ENCODE measurements around the gene GABRB1. TPM values are rescaled to one million over a fixed set of nuclear protein-coding genes. Genes with fewer than 3 reads are reported as not detected.

GABRB1 gene
- not detected in 2 replicates for polyA plus RNA-seq (2014; cell fraction: cytosol; rRNA removed)
- not detected in 2 replicates for polyA plus RNA-seq (2014; cell fraction: nucleus; rRNA removed)

- DNase-seq (ENCODE audit: low spot score) = peak; percentile 32
Measured at GRCh38 chr4:47031011-47031678, at the start of gene GABRB1. Gene GABRB1 (plus strand): TSS chr4:47031567.

DNA sequence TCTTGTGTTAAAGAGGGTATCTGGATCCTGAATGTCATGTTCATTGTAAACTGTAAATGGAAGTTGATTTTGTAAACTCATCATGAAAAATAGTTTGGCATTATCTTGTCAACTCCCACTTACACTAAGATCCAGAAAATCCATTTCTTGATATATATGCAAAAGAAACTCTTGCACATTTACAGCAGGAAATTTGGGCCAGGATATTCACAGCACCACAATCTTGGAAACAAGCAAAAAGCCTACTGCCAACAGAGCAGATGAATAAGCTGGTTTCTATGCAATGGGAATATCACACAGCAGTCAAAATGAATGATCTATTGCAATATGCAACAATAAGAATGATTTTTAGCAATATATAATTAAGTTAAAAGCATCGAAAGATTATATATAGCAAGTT lies 46.6 kb upstream of the GABRB1 start:
- DNase-seq (ENCODE audit: low spot score) = no peak

DNA sequence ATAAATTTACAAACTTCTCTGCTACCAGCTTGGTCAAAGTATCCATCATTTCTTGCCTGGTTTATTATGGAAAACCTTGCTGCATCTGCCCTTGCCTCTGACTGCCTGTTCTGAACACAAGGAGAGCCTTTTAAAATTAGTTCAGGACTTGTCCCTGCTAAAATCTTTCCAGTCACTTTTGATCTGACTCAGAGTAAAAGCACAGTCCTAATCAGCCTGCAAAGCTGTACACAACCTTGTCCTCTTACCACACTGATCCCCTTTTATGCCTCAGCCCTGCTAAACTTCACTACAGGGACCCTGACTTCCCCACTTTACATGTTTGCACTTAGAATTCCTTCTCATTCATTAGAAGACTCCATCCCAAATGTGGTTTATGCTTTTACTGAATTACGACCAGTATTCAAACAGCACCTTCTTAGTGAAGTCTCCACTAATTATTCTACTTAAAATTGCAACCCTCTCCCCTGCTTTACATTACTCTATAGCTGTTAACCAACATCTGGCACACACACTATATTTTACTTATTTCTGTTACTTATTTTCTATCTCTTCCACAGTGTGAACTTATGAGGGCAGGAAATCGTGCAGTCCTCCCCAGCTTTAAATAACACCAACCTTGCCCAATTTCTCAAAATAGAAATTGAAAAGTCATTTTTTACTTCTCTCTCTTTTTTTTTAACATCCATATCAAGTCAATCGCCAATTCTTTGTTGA lies 44.3 kb upstream of the GABRB1 start:
- DNase-seq (ENCODE audit: low spot score) = no peak

DNA sequence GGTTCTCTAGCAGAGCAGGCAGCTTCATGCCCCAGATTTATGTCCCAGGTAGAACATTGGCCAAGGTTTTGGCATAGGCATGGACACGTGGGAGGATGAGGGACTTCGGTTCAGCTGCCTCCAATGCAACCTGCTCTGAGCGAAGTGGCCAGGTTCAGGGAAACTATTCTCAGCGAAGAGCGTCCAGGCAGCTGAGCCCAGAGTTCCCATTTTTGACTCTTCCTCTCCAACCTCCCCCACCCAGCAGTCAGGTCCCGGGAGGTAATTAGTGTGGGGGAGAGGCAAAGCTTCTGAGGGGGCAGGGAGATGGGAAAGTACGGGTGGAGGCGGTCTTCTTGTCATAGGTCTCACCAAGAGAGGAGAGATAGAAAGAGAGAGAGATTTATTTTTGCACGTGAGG lies 39.0 kb upstream of the GABRB1 start:
- DNase-seq (ENCODE audit: low spot score) = no peak

- DNase-seq (ENCODE audit: low spot score) = no peak
Measured at GRCh38 chr4:46993075-46994006, 38.0 kb upstream of the GABRB1 start, which contains the start of gene GABRA4. Gene GABRA4 (minus strand): TSS chr4:46993581. CDS start chr4:46993424, 157 bp downstream.

- no peak for DNase-seq (ENCODE audit: low spot score)
Measured at GRCh38 chr4:46994007-46994405, 37.4 kb upstream of the GABRB1 start.

DNA sequence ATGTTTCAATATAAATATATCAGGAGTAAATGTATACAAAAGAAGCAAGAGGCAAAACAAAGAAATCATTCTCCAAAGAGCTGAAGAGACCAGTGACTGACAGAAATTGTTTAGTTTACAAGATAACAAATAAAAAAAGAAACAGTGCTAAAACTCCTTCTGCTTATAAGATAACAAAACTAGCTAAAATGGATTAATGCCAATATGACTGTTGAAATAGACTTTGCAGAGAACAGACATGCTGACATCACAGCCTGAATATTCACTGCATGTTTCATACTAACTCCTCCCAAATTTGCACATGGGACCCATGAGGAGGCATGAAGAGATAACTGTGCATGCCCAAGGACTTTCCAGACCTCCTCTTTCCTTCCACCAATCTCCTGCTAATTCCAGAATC lies 31.8 kb upstream of the GABRB1 start:
- DNase-seq (ENCODE audit: low spot score) = no peak

DNA sequence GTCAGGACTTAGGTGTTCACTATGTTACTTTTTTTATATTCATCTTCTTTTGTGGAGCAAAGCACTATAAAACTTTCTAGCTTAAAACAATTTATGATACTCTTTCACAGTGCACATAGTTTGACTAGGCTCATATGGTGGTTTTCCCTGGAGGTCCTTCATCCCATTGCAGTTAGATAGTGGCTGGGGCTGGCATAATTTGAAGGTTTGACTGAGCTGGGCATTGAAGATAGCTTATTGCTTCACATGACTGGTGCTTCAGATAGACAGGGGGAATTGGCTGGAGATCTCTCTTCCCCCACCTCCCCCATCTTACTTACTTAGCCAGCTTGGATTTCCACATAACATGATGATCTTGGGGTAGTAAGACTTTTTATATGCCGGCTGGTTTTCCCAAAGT lies 31.0 kb upstream of the GABRB1 start:
- no peak for DNase-seq (ENCODE audit: low spot score)

DNA sequence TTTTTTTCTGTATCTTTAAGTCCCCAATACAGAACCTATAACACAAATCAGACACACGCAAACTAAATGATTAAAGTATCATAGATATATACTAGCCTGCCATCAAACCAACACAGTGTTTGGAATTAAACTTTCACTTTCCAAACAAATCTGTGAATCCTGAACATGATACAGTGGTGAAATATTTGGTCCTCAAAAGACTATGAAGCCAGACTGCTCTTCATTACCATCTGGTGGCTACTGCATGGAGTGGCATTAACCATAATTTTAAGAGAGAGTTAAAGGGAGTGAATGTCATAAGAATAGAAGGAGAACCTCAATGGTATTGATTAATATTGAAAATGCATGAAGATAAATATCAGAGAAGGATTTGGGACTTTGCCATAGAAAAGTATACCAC lies 28.8 kb upstream of the GABRB1 start:
- no peak for DNase-seq (ENCODE audit: low spot score)

GRCh38 chr4:47010347-47010911 lies 20.9 kb upstream of the GABRB1 start:
- no peak for DNase-seq (ENCODE audit: low spot score)

DNA sequence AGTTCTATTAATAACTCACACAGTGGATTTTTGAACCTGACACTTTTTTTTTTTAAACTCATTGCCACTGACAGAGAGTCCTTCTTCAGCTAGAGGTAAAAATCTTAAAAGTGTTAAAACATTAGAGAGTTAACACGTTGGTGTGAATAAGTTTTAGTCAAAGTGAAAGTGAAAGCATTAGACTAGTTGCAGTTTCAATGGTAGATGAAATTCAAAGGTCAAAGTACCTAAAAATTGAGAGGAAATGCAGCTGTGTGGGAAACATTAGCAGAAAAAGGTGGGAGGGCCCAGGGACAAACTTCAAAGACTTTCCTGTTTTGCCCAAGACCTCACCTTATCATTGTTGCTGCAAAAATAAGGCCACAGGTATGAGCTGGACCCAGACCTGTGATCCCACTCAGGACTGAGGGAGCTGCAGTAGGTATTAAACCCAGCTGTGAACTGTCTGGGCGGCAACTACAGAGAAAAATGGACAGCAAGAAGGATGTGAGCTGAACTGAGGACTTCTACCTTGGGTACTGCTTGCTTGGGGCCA lies 20.4 kb upstream of the GABRB1 start:
- no peak for DNase-seq (ENCODE audit: low spot score)

- DNase-seq (ENCODE audit: low spot score) = no peak
Measured at GRCh38 chr4:47012676-47013075, 18.7 kb upstream of the GABRB1 start.

GRCh38 chr4:47013373-47013772 lies 18.0 kb upstream of the GABRB1 start:
- DNase-seq (ENCODE audit: low spot score) = no peak

DNA sequence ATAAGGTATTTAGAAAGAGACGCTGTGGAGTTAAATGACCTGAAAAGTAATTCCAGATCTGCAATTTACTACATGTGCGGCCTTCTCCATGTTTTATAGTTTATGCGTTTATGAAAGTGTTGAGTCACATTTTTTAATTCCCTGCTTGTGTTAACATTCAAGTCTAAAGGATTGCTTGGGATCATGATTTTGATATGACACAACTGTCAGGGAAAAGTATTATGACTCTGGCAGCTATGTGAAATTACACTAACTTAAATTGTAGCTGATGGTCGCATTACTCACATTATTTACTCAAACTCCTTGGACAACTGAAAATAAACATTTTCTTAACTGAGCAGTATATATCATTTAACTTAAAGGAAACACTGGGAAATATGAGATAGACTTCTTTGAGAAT lies 14.3 kb upstream of the GABRB1 start:
- DNase-seq (ENCODE audit: low spot score) = no peak

- DNase-seq (ENCODE audit: low spot score) = no peak
Measured at GRCh38 chr4:47017494-47017893, 13.9 kb upstream of the GABRB1 start.

DNA sequence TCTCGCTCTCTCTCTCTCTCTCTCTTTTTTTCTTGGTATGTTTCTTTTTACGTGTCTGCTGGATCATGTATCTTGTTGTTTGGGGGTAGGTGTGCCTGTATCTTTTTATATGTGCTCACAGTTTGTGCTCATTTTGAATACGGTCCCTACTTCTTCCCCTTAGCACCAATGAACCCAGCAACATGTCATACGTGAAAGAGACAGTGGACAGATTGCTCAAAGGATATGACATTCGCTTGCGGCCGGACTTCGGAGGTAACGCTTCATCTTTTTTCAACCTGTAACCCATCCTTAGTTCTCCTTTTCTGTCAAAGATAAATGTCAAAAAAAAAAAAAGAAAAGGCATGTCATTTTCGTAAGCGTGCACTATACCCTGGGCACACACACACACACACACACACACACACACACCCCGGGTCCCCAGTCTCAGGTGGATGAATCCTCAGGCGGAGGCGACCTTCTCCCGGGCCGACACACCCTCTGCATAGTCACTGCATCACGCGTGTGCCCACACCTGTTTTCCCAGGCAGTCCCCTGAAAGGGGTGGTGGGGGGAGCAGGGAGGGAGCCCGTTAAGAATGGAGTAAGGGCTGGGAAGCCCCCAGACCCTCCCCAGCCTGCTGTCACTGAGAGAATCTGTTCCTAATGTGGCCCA lies 511 bp downstream of the GABRB1 start:
- peak; percentile 6 for DNase-seq (ENCODE audit: low spot score)

DNA sequence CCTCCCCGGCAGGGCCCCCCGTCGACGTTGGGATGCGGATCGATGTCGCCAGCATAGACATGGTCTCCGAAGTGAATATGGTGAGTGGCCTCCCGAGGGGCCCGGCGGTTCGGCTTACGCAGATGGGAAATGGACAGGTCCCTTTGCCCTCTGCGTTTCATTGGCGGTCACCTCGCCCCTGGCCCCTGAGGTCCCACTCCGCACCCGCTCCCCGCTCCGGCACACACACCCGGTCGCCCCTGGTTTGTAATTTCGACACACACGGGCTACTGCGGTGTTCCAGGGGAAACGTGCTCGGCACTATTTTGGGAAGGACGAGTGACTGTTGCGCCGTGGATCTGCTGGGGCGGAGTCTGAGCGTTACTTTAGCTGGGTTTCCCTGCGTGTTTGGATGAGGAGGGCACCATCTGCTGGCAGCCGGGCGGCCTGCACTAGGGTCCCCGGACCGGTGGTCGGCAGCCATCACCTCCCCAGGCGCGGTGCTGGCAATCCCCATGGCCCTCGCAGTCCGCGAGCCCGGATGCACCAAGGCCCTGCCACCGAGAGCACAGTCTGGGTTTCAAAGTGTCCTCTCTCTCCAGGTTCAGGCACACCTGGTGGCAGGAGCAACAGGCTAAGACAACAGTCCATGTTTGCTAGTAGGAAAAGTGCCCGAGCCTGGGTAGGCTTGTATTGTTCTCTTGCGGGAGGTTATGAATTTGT lies 1.2 kb downstream of the GABRB1 start:
- peak; percentile 54 for DNase-seq (ENCODE audit: low spot score)

DNA sequence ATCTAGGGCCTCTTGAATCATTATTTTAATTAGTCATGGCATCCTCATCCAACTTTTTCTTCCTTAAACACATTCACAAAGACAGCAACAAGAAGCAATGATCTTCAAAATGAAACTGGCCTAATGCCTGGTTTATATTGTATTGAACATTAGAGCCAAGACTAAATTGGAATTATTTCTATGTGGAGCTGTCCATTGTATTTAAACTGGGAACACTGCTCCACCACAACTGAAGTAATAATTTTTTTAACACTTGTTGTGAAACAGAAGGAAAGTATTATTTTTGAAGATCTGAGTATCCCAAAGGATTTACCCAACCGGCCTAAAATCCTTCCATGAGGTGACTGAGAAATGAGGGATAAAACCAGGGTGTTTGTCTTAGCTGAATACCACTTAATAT lies 6.9 kb downstream of the GABRB1 start:
- no peak for DNase-seq (ENCODE audit: low spot score)

DNA sequence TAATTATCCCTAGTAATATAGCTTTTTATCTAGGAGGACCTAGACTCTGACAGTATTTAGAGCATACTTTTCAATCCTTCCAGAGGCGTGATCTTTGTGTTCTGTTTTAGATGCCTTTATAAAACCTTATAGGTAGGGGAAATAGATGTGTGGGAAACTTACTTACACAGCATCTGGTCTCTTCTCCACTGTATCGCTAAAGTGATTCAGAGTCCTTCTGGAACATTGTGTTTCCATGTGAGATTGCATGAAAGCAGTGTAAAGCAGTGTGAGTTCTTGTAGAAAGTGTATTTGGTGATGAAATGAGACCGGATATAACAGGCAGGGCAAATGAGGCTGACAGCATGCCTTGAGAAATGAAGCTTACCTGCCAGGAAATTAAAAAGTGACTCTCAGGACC lies 9.5 kb downstream of the GABRB1 start:
- no peak for DNase-seq (ENCODE audit: low spot score)

DNA sequence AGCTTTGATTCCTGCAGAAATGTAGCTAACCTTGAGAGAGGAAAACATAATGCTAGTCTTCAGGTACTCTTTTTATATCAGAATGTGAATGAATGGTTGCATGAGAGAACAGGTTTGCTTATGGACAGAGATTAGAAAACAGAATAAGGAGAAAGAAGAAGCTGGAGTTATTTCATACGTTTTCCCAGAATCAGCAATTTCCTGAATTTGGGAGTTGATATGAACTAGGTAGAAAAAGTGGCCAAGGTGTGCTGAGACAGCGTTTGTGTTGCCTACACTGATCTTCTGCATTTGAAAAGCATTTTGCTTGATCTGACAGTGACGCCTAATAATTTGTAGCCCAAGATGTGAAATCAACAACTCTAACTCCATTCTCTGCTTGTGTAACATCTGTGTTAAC lies 12.5 kb downstream of the GABRB1 start:
- DNase-seq (ENCODE audit: low spot score) = no peak

Data from SK-N-DZ (cell line).